OCI-LY7 (cell line): Measurements from ENCODE around the gene CDC42BPB. TPM values are rescaled to one million over a fixed set of nuclear protein-coding genes. Genes with fewer than 3 reads are reported as not detected.

Experiments
- BruUV-seq: library from RNA; stranded (reverse); fragments of 400-500 nt; replicated peaks from 2 replicates; lab custom pipeline; 2021; lab: Mats Ljungman, UMichigan
- CTCF ChIA-PET: fragments of 300-600 bp; sonication (Branson Sonifier 250); formaldehyde crosslinking; loops from one replicate; lab custom pipeline; 2022; ENCODE audit warnings: antibody characterized with exemption; ENCODE audit not compliant: unreplicated experiment; lab: Charles Lee
- POLR2A ChIA-PET: fragments of 300-600 bp; sonication (Branson Sonifier 250); formaldehyde crosslinking; loops from one replicate; lab custom pipeline; 2022; ENCODE audit warnings: antibody characterized with exemption; lab: Charles Lee
- DNase-seq: peaks from one replicate; pipeline ENCODE4 v3.0.0-alpha.2; 2015; ENCODE audit warnings: low spot score
- H2AFZ ChIP-seq: fragments of 200-600 bp; sonication (generic), shearing (Covaris generic); 2 replicates; pipeline ENCODE4 v1.6.1; 2014; ENCODE audit warnings: mild to moderate bottlenecking, antibody characterized with exemption, low read length, moderate library complexity
- H3K27ac ChIP-seq: fragments of 200-600 bp; sonication (generic); 2 replicates; pipeline ENCODE4 v1.5.1; 2014; ENCODE audit warnings: mixed run types, low read depth, mild to moderate bottlenecking, moderate library complexity, low read length, inconsistent platforms; ENCODE audit not compliant: poor library complexity, severe bottlenecking
- H3K36me3 ChIP-seq: fragments of 200-600 bp; sonication (generic); 2 replicates; pipeline ENCODE4 v1.6.1; 2014; ENCODE audit warnings: mild to moderate bottlenecking, antibody characterized with exemption, low read length, moderate library complexity, mixed read lengths; ENCODE audit not compliant: insufficient read depth
- H3K4me1 ChIP-seq: fragments of 200-600 bp; sonication (generic); 2 replicates; pipeline ENCODE4 v1.5.1; 2014; ENCODE audit warnings: mild to moderate bottlenecking, low read length; ENCODE audit not compliant: insufficient read depth, poor library complexity, severe bottlenecking
- H3K4me2 ChIP-seq: fragments of 200-600 bp; sonication (generic); 2 replicates; pipeline ENCODE4 v1.6.1; 2014; ENCODE audit warnings: mild to moderate bottlenecking, low read length
- H3K4me3 ChIP-seq: fragments of 200-600 bp; sonication (generic); 2 replicates; pipeline ENCODE4 v1.5.1; 2014; ENCODE audit warnings: mild to moderate bottlenecking, low read depth, low read length; ENCODE audit not compliant: poor library complexity, severe bottlenecking
- H3K79me2 ChIP-seq: fragments of 200-600 bp; sonication (generic); 2 replicates; pipeline ENCODE4 v1.6.1; 2016; ENCODE audit warnings: low read depth, mild to moderate bottlenecking, low read length, moderate library complexity, mixed read lengths; ENCODE audit not compliant: insufficient read depth
- H3K9me2 ChIP-seq: fragments of 200-600 bp; sonication (generic); 2 replicates; pipeline ENCODE4 v1.6.1; 2016; ENCODE audit warnings: mild to moderate bottlenecking, low read length, mixed read lengths; ENCODE audit not compliant: insufficient read depth
- H3K9me3 ChIP-seq: fragments of 200-600 bp; sonication (generic); 2 replicates; pipeline ENCODE4 v1.6.1; 2014; ENCODE audit warnings: mild to moderate bottlenecking, mixed run types, low read length, mixed read lengths
- H4K20me1 ChIP-seq: fragments of 200-600 bp; sonication (generic); 2 replicates; pipeline ENCODE4 v1.6.1; 2014; ENCODE audit warnings: mild to moderate bottlenecking, antibody characterized with exemption, low read length, moderate library complexity, mixed read lengths; ENCODE audit not compliant: insufficient read depth
- EZH2phosphoT487 ChIP-seq: fragments of 200-600 bp; sonication (generic); IDR thresholded peaks from 2 replicates; pipeline ENCODE4 v1.6.1; 2018; ENCODE audit warnings: low read depth, borderline replicate concordance, mild to moderate bottlenecking, mixed run types, antibody characterized with exemption, low read length, moderate library complexity, mixed read lengths
- intact Hi-C: fragments of 100-400 bp; cut with micrococcal nuclease; formaldehyde crosslinking; loops from one replicate; pipeline ENCODE4 v1.10.0; 2022; ENCODE audit not compliant: unreplicated experiment
- total RNA-seq, 2 experiments: library from RNA; depleted of rRNA in 1 of 2; stranded (reverse); fragments of >200 nt in 1 of 2; shearing (Covaris generic) in 1 of 2; gene quantifications; 2 replicates each; pipeline ENCODE4 v1.2.3, GENCODE V29; 2014 to 2022
- TF ChIP-seq, protein P1 (sequence below): fragments of 200-600 bp; sonication (generic); conservative IDR thresholded peaks from 2 replicates; pipeline ENCODE4 v1.5.1; 2014; ENCODE audit warnings: mild to moderate bottlenecking, antibody characterized with exemption, low read length, moderate library complexity, mixed read lengths

Gene CDC42BPB
- total RNA-seq, 2 experiments from 2014 or later: 0.03 to 0.46 TPM

DNA sequence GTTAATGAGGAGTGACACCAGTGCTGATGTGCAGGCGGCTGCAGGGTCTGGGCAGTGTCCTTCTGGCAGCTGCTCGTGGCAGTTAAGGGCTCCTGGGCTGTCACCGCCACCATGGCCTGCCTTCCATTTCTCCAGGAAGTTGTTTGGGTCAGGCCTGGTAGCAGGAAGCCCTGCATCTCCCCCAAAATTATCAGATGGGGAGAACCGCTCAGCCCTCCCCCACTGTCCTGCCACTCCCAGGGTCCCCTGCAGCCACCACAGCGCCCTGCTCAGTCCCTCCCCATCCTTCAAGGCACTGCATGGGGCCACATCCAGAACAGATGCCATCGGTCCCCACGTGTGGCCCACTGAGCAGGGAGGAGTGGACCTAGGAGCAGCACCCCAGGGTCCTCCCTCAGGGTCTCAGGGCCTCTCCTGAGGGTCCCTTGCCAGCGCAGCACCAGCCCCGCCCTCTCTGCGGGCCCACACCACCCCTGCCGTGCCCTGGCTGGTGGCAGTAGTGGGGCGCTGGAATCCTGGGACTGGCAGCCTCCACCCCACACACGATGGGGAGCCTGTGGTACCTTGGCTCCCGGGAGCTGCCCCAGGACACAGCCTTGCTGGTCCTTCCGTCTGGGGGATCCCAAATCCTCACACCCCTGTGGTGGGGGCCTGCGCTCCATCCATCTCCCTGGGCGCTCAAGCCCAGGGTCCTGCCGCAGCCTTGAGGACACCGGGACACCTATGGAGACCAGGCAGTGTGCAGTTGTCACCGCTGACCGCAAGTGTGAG lies 145.2 kb downstream of the CDC42BPB start:
- intact Hi-C loops: no loop called here
- CTCF ChIA-PET: no interaction called here
- Histone ChIP-seq H3K36me3 (no peaks in the 10 kb centered on the region), H3K4me1 (peaks cover 22% of the 10 kb centered on the region), H3K9me3 (no peaks in the 10 kb centered on the region), H3K27ac (no peak overlapping the region), H3K9me2 (no peaks in the 10 kb centered on the region), H3K4me3 (no peak overlapping the region), H2AFZ (no peak overlapping the region), H3K4me2 (no peak overlapping the region), H3K79me2 (no peaks in the 10 kb centered on the region), H4K20me1 (peaks cover 8% of the 10 kb centered on the region; the same call in 1 of the 2 replicates)
- TF ChIP-seq, protein P1, sequence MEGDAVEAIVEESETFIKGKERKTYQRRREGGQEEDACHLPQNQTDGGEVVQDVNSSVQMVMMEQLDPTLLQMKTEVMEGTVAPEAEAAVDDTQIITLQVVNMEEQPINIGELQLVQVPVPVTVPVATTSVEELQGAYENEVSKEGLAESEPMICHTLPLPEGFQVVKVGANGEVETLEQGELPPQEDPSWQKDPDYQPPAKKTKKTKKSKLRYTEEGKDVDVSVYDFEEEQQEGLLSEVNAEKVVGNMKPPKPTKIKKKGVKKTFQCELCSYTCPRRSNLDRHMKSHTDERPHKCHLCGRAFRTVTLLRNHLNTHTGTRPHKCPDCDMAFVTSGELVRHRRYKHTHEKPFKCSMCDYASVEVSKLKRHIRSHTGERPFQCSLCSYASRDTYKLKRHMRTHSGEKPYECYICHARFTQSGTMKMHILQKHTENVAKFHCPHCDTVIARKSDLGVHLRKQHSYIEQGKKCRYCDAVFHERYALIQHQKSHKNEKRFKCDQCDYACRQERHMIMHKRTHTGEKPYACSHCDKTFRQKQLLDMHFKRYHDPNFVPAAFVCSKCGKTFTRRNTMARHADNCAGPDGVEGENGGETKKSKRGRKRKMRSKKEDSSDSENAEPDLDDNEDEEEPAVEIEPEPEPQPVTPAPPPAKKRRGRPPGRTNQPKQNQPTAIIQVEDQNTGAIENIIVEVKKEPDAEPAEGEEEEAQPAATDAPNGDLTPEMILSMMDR: no peak
- no peak for TF ChIP-seq EZH2phosphoT487
- POLR2A ChIA-PET: interaction anchor here (0.6 kb wide), 1 partner anchor 389 kb away, joined by 6 read pairs; no protein-coding TSS in a partner anchor
- no TSS peak for BruUV-seq
- no peak for DNase-seq

DNA sequence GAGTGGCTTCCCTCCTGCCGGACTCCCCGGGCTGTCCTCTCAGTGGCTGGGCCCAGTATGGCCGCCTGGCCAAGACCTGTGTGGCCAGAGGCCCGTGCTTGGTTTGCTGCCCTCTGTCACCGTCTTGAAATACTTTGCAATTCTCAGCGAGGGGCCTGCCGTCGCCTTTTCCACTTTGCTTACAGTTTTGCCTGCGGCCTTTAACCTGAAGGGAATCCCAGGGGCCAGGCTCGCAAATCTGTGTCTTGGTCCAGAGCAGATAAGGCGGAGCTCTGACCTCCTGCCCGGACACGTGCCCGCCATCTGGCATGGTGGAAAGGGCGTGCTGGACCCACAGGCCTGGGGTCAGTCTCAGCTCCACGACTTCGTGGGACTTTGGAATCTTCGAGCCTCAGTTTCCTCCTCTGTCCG lies 145.8 kb downstream of the CDC42BPB start:
- BruUV-seq: no TSS peak
- no peak overlapping the region for H3K4me3 ChIP-seq
- peaks cover 16% of the 10 kb centered on the region for H3K4me1 ChIP-seq
- CTCF ChIA-PET: no interaction called here
- H3K36me3 ChIP-seq: no peaks in the 10 kb centered on the region
- H4K20me1 ChIP-seq: peaks cover 8% of the 10 kb centered on the region; the same call in 1 of the 2 replicates
- POLR2A ChIA-PET: no interaction called here
- H3K4me2 ChIP-seq: no peak overlapping the region
- no peak overlapping the region for H2AFZ ChIP-seq
- no peaks in the 10 kb centered on the region for H3K9me3 ChIP-seq
- no peaks in the 10 kb centered on the region for H3K79me2 ChIP-seq
- DNase-seq: no peak
- TF ChIP-seq, protein P1: no peak
- TF ChIP-seq EZH2phosphoT487: no peak
- no peak overlapping the region for H3K27ac ChIP-seq
- intact Hi-C loops: no loop called here
- H3K9me2 ChIP-seq: no peaks in the 10 kb centered on the region

DNA sequence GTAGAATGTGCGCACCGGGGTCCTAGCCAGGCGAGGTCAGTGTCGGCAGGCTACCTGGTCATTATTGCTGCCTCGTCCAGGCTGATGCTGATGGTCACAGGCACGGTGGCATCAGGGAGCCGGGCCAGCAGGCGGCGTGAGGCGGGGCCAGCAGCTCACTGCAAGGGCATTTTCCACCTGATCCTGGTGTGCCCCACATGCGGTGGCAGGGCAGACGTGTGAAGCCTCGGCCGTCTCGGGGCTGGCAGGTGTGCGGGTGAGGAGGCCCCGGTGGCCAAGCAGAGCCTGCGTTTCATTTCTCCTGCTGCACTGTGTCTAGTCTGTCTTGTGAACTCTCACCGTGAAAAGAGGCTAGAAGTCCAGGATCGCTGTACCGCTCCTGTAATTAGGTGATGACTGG lies 146.9 kb downstream of the CDC42BPB start:
- CTCF ChIA-PET: no interaction called here
- no peaks in the 10 kb centered on the region for H3K9me3 ChIP-seq
- H3K79me2 ChIP-seq: no peaks in the 10 kb centered on the region
- no peaks in the 10 kb centered on the region for H3K9me2 ChIP-seq
- H2AFZ ChIP-seq: no peak overlapping the region
- no peak overlapping the region for H3K4me2 ChIP-seq
- no TSS peak for BruUV-seq
- DNase-seq: no peak
- no peak overlapping the region for H3K27ac ChIP-seq
- no peak overlapping the region for H3K4me3 ChIP-seq
- H3K36me3 ChIP-seq: no peaks in the 10 kb centered on the region
- POLR2A ChIA-PET: interaction anchor here (0.6 kb wide), 1 partner anchor 256 kb away, joined by 3 read pairs; no protein-coding TSS in a partner anchor
- intact Hi-C loops: no loop called here
- TF ChIP-seq EZH2phosphoT487: no peak
- TF ChIP-seq, protein P1: no peak
- H4K20me1 ChIP-seq: peaks cover 8% of the 10 kb centered on the region; the same call in 1 of the 2 replicates
- H3K4me1 ChIP-seq: peaks cover 14% of the 10 kb centered on the region
